ENCODE measurements around the gene SYN1.

The SYN1 gene

GRCh38 chrX:47571215-47571614, 48.4 kb downstream of the SYN1 start:
- DNase-seq: no peak

GRCh38 chrX:47570794-47571193, 48.9 kb downstream of the SYN1 start:
- DNase-seq: no peak

GRCh38 chrX:47568656-47569295, 50.9 kb downstream of the SYN1 start:
- DNase-seq: no peak

- DNase-seq: no peak
Measured at GRCh38 chrX:47566841-47567240, 52.8 kb downstream of the SYN1 start.

DNA sequence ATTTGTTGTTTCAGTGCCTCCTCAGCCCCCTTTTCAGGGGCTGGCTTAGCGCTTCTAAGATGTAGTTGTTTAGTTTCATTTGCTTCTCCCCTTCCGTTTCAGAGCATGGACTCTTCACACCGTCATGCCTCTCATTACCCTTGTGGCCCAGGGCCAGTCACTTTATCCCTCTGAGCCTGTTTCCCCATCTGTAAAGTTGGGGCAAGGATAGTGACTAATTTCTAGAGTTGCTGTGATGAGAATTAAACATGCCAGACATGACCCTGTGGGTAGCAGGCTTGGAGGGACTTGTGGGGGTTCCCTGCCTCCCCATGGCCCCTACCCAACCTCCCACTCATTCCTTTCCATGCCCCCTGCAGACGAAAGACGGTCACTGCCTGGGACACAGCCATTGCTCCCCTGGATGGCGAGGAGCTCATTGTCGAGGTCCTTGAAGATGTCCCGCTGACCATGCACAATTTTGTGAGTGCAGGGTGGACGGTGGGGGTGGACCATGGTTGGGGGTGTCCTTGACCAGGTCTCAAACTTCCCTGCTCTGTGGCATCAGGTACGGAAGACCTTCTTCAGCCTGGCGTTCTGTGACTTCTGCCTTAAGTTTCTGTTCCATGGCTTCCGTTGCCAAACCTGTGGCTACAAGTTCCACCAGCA, 55.1 kb downstream of the SYN1 start:
- DNase-seq: no peak

DNA sequence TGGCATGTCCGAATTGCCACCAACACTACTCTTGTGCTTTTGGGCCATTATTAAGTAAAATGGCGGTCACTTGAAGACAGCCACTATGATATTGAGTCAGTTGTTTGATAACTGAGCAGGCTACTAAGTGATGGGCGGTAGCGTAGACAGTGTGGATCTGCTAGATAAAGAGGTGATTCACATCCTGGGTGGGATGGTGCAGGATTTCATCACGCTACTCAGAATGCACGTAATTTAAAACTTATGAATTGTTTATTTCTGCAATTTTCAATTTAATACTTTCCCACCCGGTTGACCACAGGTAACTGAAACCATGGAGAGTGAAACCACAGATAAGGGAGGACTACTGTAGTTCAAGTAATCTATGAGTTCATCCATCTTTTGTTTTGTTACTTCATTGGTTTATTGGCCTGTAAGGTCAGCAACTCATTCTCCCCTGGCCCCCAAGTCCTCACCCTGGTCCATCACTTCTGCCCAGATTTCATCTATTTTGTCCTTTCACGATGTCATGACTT, 55.8 kb downstream of the SYN1 start:
- no peak for DNase-seq

- no peak for DNase-seq
Measured at GRCh38 chrX:47562615-47563243, 56.9 kb downstream of the SYN1 start.

GRCh38 chrX:47561659-47562151, 58.0 kb downstream of the SYN1 start:
- DNase-seq: no peak

DNA sequence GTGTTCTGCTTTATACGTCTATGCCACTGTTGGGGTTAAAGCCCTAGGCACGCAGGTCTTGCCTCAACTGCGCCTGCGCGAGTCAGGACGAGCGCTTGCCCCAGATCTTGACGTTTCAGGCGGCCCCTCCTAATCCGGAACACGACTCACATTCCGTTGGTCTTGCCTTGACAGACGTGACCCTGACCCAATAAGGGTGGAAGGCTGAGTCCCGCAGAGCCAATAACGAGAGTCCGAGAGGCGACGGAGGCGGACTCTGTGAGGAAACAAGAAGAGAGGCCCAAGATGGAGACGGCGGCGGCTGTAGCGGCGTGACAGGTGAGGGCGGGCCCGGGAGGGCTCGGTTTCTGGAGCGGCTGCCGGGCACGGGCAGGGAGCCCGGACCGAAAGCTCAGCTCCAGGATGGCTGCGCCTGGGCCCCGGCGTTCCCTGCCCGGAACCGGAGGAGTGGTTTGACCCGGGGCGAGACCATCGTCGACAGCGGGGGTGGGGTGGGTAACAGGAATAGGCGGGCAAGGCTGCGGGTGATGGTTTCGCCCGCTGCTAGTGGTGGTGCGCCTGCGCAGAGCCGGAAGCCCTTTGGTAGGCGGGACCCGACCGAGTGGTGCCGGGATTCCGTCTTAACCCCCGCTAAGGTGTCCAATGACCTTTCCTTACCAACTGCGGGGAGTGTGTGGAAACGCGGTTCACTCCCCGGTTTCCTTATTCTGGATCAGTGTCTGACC, 58.6 kb downstream of the SYN1 start, which contains the start of gene ARAF:
Gene ARAF (plus strand): TSS at position 272 of the 725 bp plus-strand sequence. CDS start 1,763 bp downstream, outside the sequence.
- peak; percentile 95 for DNase-seq

DNA sequence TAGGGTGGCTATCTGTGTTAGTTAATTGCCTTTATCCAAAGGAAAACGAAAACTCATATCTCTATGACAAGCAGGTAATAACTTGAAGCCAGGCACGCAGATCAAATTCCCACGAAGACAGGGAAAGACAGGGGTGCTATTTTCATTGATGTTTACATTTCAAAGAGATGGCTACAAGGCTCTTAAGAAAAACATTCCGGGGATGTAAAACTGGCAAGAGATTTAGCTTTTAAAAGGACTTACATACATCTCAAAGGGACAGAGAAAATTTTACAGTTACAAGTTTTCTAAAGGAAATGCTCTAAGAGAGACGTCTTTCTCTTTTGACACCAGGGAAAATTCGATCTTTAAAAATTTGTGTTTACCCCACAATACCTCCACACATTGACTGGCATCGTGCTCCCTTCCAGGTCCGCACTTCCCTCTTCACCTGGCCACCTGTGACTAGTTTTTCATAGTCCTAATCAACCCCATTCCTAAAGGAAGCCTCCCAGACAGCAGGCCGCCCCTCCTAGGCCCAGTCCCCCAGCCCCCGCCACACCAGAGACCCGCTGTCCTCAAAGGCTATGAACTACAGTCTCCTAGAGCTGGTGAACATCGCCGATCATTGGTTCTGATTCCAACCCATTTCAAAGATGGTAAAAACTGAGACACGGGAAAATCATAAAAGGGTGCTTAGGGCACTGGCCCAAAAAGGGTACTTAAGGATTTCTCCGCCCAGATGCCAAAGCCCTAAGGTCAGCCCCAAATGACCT, 59.3 kb downstream of the SYN1 start:
- no peak for DNase-seq

- DNase-seq: no peak
Measured at GRCh38 chrX:47558436-47558835, 61.2 kb downstream of the SYN1 start.

GRCh38 chrX:47556045-47556623, 63.5 kb downstream of the SYN1 start:
- peak; percentile 82 for DNase-seq

DNA sequence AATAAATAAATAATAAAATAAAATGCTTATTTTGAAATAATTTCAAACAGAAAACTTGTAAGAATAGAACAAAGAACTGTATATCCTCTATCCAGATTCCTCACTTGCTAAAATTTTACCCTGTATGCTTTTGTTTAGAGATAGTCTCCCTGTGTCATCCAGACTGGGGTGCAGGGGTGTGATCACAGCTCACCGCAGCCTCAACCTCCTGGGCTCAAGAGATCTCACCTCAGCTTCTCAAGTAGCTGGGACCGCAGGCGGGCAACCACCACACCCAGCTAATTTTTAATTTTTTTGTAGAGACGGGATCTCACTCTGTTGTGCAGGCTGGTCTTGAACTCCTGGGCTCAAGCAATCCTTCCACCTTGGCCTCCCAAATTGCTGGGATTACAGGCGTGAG, 76.2 kb downstream of the SYN1 start:
- no peak for DNase-seq

- DNase-seq: peak; percentile 73
Measured at GRCh38 chrX:47540754-47541538, 78.7 kb downstream of the SYN1 start.

GRCh38 chrX:47539860-47540259, 79.8 kb downstream of the SYN1 start:
- DNase-seq: no peak

DNA sequence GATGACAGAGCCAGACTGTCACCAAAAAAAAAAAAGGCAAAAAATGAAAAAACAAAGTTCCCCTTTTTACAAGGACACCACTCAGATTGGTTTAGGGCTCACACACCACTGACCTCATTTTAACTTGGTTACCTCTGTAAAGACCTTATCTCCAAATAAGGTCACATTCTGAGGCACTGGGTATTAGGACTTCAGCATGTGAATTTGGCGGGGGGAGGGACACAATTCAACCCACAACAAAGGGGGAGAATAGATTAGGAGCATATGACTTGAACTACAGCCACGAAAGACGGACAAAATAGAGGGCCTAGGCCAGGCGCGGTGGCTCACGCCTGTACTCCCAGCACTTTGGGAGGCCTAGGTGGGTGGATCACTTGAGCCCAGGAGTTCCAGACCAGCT, 89.6 kb downstream of the SYN1 start:
- no peak for DNase-seq

- DNase-seq: no peak
Measured at GRCh38 chrX:47529548-47529947, 90.1 kb downstream of the SYN1 start.

- DNase-seq: peak; percentile 45
Measured at GRCh38 chrX:47523713-47524166, 95.9 kb downstream of the SYN1 start.

- peak; percentile 90 for DNase-seq
Measured at GRCh38 chrX:47523297-47523696, 96.4 kb downstream of the SYN1 start.
